GM12873 (cell line): Measurements from ENCODE around the gene ZNF415.

Experiments used
- TF ChIP-seq, protein P1 (sequence below): IDR thresholded peaks from 2 replicates; pipeline ENCODE4 v1.5.1; 2012; ENCODE audit warnings: low read depth, mild to moderate bottlenecking, moderate library complexity, low read length, control low read depth; ENCODE audit not compliant: insufficient read depth; ENCODE audit errors: missing control alignments

ZNF415 gene

DNA sequence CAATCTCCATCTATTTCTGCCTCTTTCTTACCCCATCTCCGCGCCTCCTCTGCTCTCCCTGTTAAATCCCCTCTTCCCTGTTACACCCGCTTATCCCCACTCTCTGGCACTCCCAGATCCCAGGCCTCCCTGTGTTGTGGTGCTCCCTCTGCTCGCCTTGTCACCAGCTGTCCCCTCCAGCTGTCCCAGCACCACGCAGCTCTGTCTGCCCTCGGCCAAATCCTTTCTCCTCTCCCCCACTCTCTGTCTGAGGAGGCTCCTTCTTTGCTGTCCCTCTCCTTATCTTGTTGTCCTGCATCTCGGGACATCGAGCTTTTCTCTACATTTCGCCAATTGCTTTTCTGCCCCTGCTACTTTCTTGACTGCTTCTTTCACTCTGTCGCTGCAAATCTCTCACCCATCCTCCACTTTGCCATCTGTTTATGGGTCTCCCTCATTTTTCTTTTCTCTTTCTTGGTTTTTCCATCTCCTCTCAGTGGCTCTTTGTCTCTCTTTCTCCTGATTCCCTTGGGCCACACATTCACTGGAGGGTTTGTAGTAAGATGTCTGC lies 30.4 kb downstream of the ZNF415 start:
- TF ChIP-seq, protein P1, sequence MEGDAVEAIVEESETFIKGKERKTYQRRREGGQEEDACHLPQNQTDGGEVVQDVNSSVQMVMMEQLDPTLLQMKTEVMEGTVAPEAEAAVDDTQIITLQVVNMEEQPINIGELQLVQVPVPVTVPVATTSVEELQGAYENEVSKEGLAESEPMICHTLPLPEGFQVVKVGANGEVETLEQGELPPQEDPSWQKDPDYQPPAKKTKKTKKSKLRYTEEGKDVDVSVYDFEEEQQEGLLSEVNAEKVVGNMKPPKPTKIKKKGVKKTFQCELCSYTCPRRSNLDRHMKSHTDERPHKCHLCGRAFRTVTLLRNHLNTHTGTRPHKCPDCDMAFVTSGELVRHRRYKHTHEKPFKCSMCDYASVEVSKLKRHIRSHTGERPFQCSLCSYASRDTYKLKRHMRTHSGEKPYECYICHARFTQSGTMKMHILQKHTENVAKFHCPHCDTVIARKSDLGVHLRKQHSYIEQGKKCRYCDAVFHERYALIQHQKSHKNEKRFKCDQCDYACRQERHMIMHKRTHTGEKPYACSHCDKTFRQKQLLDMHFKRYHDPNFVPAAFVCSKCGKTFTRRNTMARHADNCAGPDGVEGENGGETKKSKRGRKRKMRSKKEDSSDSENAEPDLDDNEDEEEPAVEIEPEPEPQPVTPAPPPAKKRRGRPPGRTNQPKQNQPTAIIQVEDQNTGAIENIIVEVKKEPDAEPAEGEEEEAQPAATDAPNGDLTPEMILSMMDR, result no peak

DNA sequence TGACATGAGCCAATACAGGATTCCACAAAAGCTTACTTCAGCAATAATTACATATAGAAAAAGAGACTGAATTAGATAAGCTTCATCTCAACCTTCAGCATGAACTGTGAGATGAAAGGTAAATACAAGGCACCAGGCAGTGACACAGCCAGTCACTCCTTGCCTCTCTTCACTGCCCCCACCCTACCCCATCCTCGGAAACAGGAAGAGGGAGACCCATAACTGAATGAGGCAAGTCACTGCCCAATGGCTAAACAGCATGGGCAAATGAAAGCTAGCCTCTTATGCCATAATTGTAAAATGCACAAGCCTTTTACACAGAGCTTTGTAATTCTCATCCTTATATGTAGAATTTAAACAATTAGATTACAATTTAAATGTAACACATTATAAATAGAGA lies 31.2 kb downstream of the ZNF415 start:
- TF ChIP-seq, protein P1, result no peak

DNA sequence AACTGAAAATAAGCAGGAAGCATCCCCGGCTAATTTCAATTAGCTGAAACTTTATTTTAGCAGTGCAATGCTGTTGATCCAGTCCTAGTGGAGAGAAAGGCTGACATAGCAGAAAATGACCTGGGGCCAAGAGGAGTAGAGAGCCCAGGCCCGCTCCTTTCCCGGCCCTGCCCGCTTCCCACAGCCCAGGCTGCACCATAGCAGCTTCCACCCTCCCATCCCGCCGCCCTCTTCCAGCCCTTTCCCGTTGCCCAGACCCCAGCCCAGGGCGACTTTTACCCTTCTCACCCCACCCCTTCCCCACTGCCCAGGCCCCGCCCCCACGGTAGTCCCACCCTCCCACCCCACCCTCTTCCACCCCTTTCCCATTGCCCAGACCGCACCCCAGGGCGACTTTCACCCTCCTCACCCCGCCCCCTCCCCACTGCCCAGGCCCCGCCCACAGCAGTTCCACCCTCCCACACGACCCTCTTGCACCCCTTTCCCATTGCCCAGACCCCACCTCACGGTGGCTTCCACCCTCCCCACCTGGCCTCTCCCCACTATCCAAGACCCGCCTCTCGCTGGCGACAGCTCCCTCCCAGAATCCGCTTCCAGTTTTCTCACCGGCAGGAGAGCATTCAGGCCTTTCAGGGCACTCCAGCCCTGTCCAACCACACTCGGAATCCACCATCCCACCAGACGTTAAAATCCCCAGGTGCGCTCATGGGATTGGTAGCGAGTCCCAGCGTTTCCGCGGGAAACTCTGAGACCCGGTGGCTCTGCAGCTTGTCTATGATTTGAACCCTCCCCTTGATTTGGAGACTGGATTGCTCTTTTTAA lies 37.7 kb downstream of the ZNF415 start:
- TF ChIP-seq, protein P1, result no peak

DNA sequence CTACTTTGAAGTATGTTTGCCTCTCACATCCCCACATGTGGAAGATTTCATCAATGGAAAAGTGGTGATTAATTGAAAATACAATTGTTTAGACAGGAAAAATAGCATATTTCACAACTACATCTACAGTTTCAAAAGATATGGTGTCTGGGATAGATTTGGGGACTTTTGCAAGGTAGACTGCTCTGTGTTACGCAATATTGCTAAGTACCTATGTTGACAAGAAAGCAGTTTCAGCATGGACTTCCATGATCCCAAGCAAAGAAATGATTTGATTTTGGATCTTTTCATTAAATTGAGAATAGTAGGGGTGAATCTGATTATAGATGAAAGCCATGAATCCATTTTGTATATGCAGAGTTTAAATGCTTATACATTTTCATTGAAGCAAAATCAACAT lies 40.0 kb downstream of the ZNF415 start:
- TF ChIP-seq, protein P1, result no peak

DNA sequence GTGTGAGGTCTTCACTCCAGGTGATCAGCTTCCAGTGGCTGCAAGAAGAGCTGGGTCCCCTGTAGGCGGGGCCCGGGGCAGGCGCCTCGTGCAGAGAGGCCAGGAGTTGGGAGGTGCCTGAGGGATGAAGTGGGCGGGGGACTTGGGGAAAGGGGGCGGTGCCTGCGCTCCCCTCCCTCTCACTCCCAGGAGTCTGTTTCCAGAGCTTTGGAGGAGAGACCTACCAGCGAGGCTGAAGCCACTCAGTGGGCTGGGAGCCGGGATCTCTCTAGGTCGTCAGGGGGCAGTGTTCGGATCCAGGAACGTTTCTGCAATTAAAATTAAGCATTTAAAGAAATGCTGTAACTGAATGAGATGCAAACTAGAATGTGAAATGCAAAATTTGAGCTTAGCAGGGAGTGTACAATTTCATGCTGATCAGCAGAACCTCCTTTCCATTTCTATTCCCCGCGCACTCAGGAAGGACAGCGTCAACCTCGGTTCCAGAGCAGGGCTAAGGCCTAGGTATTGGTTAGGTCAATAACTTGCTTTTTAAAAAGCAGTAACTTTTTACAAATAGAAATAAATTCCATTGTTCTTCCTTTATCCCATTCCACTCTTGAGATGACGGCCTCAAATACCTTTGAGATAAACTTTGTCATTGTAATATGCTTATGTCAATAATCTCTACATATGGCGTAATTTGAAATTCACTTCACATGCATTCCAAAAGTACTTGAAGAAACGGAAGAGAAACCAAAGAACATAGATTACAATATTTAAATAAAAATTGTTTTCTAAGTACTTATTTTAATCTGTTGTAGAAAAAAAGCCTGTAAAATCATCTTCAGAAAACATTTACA lies 41.1 kb downstream of the ZNF415 start:
- TF ChIP-seq, protein P1, result no peak

DNA sequence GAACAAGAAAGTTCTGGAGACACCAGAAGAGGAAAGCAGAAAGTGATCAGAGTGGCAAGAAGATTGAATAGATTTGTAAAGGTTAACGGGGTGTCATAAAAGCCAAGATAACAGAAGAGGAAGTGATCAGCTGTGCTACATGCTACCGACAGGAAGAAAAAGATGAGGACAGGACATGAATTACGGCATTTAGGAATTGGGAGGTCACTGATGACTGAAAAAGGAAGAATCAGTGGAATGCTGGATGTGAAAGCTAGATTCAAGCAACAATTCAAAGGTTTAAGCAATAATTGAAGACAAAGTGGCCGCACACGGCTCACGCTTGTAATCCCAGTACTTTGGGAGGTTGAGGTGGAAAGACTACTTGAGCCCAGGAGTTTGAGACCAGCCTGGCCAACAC lies 44.6 kb downstream of the ZNF415 start:
- TF ChIP-seq, protein P1, result no peak

DNA sequence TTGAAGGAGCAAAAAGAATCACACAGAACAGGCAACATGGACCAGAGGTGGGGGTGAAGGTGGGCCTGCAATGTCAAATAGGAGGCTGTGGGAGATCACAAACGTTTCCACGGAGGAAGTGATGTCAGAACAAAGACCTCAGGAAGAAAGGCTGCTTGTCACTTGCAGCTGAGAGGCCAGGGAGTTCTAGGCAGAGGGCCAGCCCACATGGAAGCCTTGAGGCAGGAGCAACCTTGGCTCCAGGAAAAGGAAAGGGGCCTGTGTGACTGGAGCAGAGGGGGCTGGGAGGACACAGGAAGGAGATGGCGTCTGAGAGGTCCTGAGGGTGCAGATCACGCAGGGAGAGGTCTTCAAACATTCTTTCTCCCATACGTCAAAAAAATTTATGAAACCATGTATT lies 45.8 kb downstream of the ZNF415 start:
- TF ChIP-seq, protein P1, result no peak
